DND-41 (cell line): Measurements from ENCODE around the gene RCAN2.
A peak's percentile ranks its signal among the peaks of the same experiment; 100 is the strongest.

Experiments used
- ATAC-seq: fragments of 200-7000 bp; cut with Tn5 transposase; 3 replicates; pipeline ENCODE4 v1.9.1; 2021; ENCODE audit warnings: low read depth; ENCODE audit not compliant: insufficient read depth
- DNase-seq: peaks from one replicate; pipeline ENCODE4 v3.0.0-alpha.2; 2020
- H2AFZ ChIP-seq: 2 replicates; pipeline ENCODE4 v1.6.0; 2012; ENCODE audit warnings: low read depth, low read length
- H3K27ac ChIP-seq: 2 replicates; pipeline ENCODE4 v1.5.1; 2012; ENCODE audit warnings: low read length, inconsistent platforms
- H3K27me3 ChIP-seq: fragments of 200-600 bp; sonication (generic); 2 replicates; pipeline ENCODE4 v1.6.0; 2012; ENCODE audit warnings: low read length, mild to moderate bottlenecking, inconsistent platforms; ENCODE audit not compliant: insufficient read depth, poor library complexity
- H3K36me3 ChIP-seq: 2 replicates; pipeline ENCODE4 v1.5.1; 2012; ENCODE audit warnings: low read length, inconsistent platforms; ENCODE audit not compliant: insufficient read depth
- H3K4me1 ChIP-seq: 2 replicates; pipeline ENCODE4 v1.5.1; 2012; ENCODE audit warnings: mild to moderate bottlenecking, low read length; ENCODE audit not compliant: insufficient read depth
- H3K4me2 ChIP-seq: 2 replicates; pipeline ENCODE4 v1.6.0; 2012; ENCODE audit warnings: mild to moderate bottlenecking, moderate library complexity, low read length, inconsistent platforms; ENCODE audit not compliant: insufficient read depth
- H3K4me3 ChIP-seq, 2 experiments: fragments of 200-600 bp in 1 of 2; shearing (Covaris generic) in 1 of 2; 2 replicates each; pipeline ENCODE4 v1.5.1; 2012 to 2016; ENCODE audit warnings: inconsistent platforms in 2 of 2, low read length in 2 of 2, mild to moderate bottlenecking in 2 of 2, low read depth in 1 of 2, moderate library complexity in 1 of 2
- H3K79me2 ChIP-seq: 2 replicates; pipeline ENCODE4 v1.6.0; 2012; ENCODE audit warnings: low read length, inconsistent platforms; ENCODE audit not compliant: insufficient read depth
- H3K9ac ChIP-seq: 2 replicates; pipeline ENCODE4 v1.6.0; 2012; ENCODE audit warnings: low read depth, mild to moderate bottlenecking, inconsistent platforms, low read length, moderate library complexity
- H3K9me3 ChIP-seq: 2 replicates; pipeline ENCODE4 v1.5.1; 2012; ENCODE audit warnings: low read length, moderate library complexity, mild to moderate bottlenecking, inconsistent platforms; ENCODE audit not compliant: insufficient read depth, severe bottlenecking
- H4K20me1 ChIP-seq: 2 replicates; pipeline ENCODE4 v1.6.0; 2012; ENCODE audit warnings: low read length; ENCODE audit not compliant: insufficient read depth
- EZH2 ChIP-seq: IDR thresholded peaks from 3 replicates; pipeline ENCODE4 v1.6.1; 2012; ENCODE audit warnings: borderline replicate concordance, low read depth, mild to moderate bottlenecking, moderate library complexity, low read length, inconsistent platforms; ENCODE audit not compliant: severe bottlenecking
- TF ChIP-seq, protein P1 (sequence below): IDR thresholded peaks from 2 replicates; pipeline ENCODE4 v1.5.1; 2012; ENCODE audit warnings: borderline replicate concordance, low read length, moderate library complexity, mild to moderate bottlenecking; ENCODE audit not compliant: poor library complexity, severe bottlenecking; ENCODE audit errors: extremely low read depth

Gene RCAN2

GRCh38 chr6:46234156-46234556 lies 257.1 kb downstream of the RCAN2 start:
- ATAC-seq (no peak), DNase-seq (no peak)
- Histone ChIP-seq H3K79me2 (no peaks in the 10 kb centered on the region), H3K4me2 (no peak overlapping the region), H3K27ac (no peak overlapping the region), H3K27me3 (peaks cover 18% of the 10 kb centered on the region), H3K9ac (no peak overlapping the region), H3K9me3 (no peaks in the 10 kb centered on the region), H4K20me1 (no peaks in the 10 kb centered on the region), H3K4me1 (no peaks in the 10 kb centered on the region), H2AFZ (no peak overlapping the region), H3K36me3 (no peaks in the 10 kb centered on the region), H3K4me3 (no peak overlapping the region)
- TF ChIP-seq, protein P1, sequence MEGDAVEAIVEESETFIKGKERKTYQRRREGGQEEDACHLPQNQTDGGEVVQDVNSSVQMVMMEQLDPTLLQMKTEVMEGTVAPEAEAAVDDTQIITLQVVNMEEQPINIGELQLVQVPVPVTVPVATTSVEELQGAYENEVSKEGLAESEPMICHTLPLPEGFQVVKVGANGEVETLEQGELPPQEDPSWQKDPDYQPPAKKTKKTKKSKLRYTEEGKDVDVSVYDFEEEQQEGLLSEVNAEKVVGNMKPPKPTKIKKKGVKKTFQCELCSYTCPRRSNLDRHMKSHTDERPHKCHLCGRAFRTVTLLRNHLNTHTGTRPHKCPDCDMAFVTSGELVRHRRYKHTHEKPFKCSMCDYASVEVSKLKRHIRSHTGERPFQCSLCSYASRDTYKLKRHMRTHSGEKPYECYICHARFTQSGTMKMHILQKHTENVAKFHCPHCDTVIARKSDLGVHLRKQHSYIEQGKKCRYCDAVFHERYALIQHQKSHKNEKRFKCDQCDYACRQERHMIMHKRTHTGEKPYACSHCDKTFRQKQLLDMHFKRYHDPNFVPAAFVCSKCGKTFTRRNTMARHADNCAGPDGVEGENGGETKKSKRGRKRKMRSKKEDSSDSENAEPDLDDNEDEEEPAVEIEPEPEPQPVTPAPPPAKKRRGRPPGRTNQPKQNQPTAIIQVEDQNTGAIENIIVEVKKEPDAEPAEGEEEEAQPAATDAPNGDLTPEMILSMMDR = no peak
- no peak for TF ChIP-seq EZH2

GRCh38 chr6:46233129-46233528 lies 258.1 kb downstream of the RCAN2 start:
- Histone ChIP-seq H4K20me1 (no peaks in the 10 kb centered on the region), H3K36me3 (no peaks in the 10 kb centered on the region), H3K27ac (no peak overlapping the region), H2AFZ (no peak overlapping the region), H3K9me3 (no peaks in the 10 kb centered on the region), H3K9ac (no peak overlapping the region), H3K27me3 (peaks cover 13% of the 10 kb centered on the region), H3K4me2 (no peak overlapping the region), H3K79me2 (no peaks in the 10 kb centered on the region), H3K4me1 (no peaks in the 10 kb centered on the region), H3K4me3 (no peak overlapping the region)
- TF ChIP-seq, protein P1 = no peak
- no peak for TF ChIP-seq EZH2
- ATAC-seq = no peak
- no peak for DNase-seq

- DNase-seq (no peak), ATAC-seq (no peak)
- TF ChIP-seq EZH2 = no peak
- TF ChIP-seq, protein P1 = no peak
- peaks cover 7% of the 10 kb centered on the region for H3K27me3 ChIP-seq
- no peak overlapping the region for H2AFZ ChIP-seq
- no peak overlapping the region for H3K4me2 ChIP-seq
- no peak overlapping the region for H3K9ac ChIP-seq
- no peaks in the 10 kb centered on the region for H4K20me1 ChIP-seq
- H3K4me3 ChIP-seq = no peak overlapping the region
- H3K79me2 ChIP-seq = no peaks in the 10 kb centered on the region
- no peaks in the 10 kb centered on the region for H3K36me3 ChIP-seq
- H3K9me3 ChIP-seq = no peaks in the 10 kb centered on the region
- no peak overlapping the region for H3K27ac ChIP-seq
- no peaks in the 10 kb centered on the region for H3K4me1 ChIP-seq
Observed at GRCh38 chr6:46222286-46222685, 269.0 kb downstream of the RCAN2 start.

DNA sequence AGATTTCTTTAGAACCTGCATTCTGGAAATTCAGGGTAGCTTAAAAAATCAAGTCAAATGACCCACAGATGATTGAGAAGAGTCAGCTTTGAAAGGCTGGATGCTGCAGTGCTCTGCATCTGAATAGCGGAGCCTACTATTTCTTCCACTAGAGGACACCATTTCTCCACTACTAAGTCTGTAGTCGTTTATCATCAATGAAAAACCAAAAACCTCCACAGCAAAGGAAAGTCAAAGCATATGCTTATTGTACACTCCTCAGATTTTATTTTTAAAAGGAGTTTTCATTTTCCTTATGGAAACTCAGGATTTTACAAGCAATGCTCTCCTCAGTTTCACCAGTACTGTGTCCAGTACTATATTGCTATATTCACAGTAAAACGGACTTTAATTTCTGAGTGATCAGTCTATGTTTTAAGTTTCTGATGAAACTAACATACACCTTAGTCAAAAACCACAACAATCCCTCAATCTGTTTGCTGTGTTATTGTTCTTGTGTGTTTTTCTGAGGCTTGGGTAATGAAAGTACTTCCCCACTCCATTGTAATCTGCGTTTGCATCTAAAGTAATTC lies 269.9 kb downstream of the RCAN2 start:
- ATAC-seq (peak; percentile 62; the same call in 2 of the 3 replicates), DNase-seq (no peak)
- Histone ChIP-seq H3K36me3 (no peaks in the 10 kb centered on the region), H2AFZ (no peak overlapping the region), H3K4me2 (no peak overlapping the region), H3K27ac (no peak overlapping the region), H4K20me1 (no peaks in the 10 kb centered on the region), H3K4me3 (no peak overlapping the region), H3K9me3 (no peaks in the 10 kb centered on the region), H3K9ac (no peak overlapping the region), H3K27me3 (peaks cover 15% of the 10 kb centered on the region), H3K79me2 (no peaks in the 10 kb centered on the region), H3K4me1 (no peaks in the 10 kb centered on the region)
- no peak for TF ChIP-seq EZH2
- TF ChIP-seq, protein P1 = peak; percentile 69
